ENCODE results near the gene SERPINC1.
"Not testable (repeated sequence)": the region's sequence is repeated elsewhere in the genome, so short reads cannot be mapped to it uniquely, and the experiment has no call there.

SERPINC1 gene

GRCh38 chr1:173893611-173894010, 23.5 kb downstream of the SERPINC1 start:
- no peak for DNase-seq (ENCODE audit: low read depth)
- TF ChIP-seq CTCF (IDR thresholded peaks at IDR 0.05; ENCODE audit: low read depth, low read length, missing control alignments) = no peak
- H3K4me3 ChIP-seq (ENCODE audit: low read depth, low read length) = no peak overlapping the region

- H3K4me3 ChIP-seq (ENCODE audit: low read depth, low read length) = no peak overlapping the region
- DNase-seq (ENCODE audit: low read depth) = no peak
- TF ChIP-seq CTCF (IDR thresholded peaks at IDR 0.05; ENCODE audit: low read depth, low read length, missing control alignments) = no peak
These were observed 27.2 kb downstream of the SERPINC1 start for GRCh38 chr1:173889885-173890284.

- no peak for DNase-seq (ENCODE audit: low read depth)
- TF ChIP-seq CTCF (IDR thresholded peaks at IDR 0.05; ENCODE audit: low read depth, low read length, missing control alignments) = no peak
- no peak overlapping the region for H3K4me3 ChIP-seq (ENCODE audit: low read depth, low read length)
These were observed 28.4 kb downstream of the SERPINC1 start for GRCh38 chr1:173888749-173889148.

- DNase-seq (ENCODE audit: low read depth) = no peak
- TF ChIP-seq CTCF (IDR thresholded peaks at IDR 0.05; ENCODE audit: low read depth, low read length, missing control alignments) = no peak
- H3K4me3 ChIP-seq (ENCODE audit: low read depth, low read length) = no peak overlapping the region
These were observed 29.5 kb downstream of the SERPINC1 start for GRCh38 chr1:173887627-173888026.

GRCh38 chr1:173886746-173887611, 30.1 kb downstream of the SERPINC1 start:
- TF ChIP-seq CTCF (IDR thresholded peaks at IDR 0.05; ENCODE audit: low read depth, low read length, missing control alignments) = no peak
- no peak overlapping the region for H3K4me3 ChIP-seq (ENCODE audit: low read depth, low read length)
- no peak for DNase-seq (ENCODE audit: low read depth)

- no peak for DNase-seq (ENCODE audit: low read depth)
- no peak for TF ChIP-seq CTCF (IDR thresholded peaks at IDR 0.05; ENCODE audit: low read depth, low read length, missing control alignments)
- H3K4me3 ChIP-seq (ENCODE audit: low read depth, low read length) = no peak overlapping the region
These were observed 32.4 kb downstream of the SERPINC1 start for GRCh38 chr1:173884701-173885100.

GRCh38 chr1:173881117-173881516, 36.0 kb downstream of the SERPINC1 start:
- H3K4me3 ChIP-seq (ENCODE audit: low read depth, low read length); DNase-seq (ENCODE audit: low read depth): not testable (repeated sequence)
